BJ (cell line): ENCODE measurements around the gene OBSL1. TPM values are rescaled to one million over a fixed set of nuclear protein-coding genes. Genes with fewer than 3 reads are reported as not detected.

Source experiments
- CTCF ChIA-PET: fragments of 350-600 bp; formaldehyde crosslinking; extraction: SDS; loops from one replicate; lab custom pipeline; 2021; ENCODE audit warnings: antibody characterized with exemption, inconsistent platforms; lab: Yijun Ruan, JAX
- POLR2A ChIA-PET: fragments of 300-600 bp; sonication (Branson Sonifier 250); formaldehyde crosslinking; extraction: SDS; loops from one replicate; lab custom pipeline; 2021; ENCODE audit warnings: antibody characterized with exemption; lab: Charles Lee
- DNase-seq: peaks from one replicate; pipeline ENCODE4 v3.0.0-alpha.2; 2011; ENCODE audit warnings: low read depth
- H3K27me3 ChIP-seq: 2 replicates; pipeline ENCODE4 v1.6.0; 2011; ENCODE audit warnings: low read length; ENCODE audit not compliant: control insufficient read depth, insufficient read depth
- H3K36me3 ChIP-seq: 2 replicates; pipeline ENCODE4 v1.5.1; 2011; ENCODE audit warnings: low read length; ENCODE audit not compliant: control insufficient read depth, insufficient read depth
- H3K4me3 ChIP-seq: 2 replicates; pipeline ENCODE4 v1.5.1; 2011; ENCODE audit warnings: low read depth, mild to moderate bottlenecking, control low read depth, low read length
- CTCF ChIP-seq: IDR thresholded peaks from 2 replicates; pipeline ENCODE4 v1.5.1; 2011; ENCODE audit warnings: low read depth, mild to moderate bottlenecking, control low read depth, inconsistent platforms, low read length, moderate library complexity; ENCODE audit not compliant: insufficient read depth
- polyA plus RNA-seq: library from polyadenylated mRNA; depleted of rRNA; stranded (reverse); fragments of >200 nt; gene quantifications from 2 replicates; pipeline ENCODE4 v1.2.3, GENCODE V29; 2011

OBSL1 gene
- polyA plus RNA-seq, 1 experiment, result 75.9 TPM

GRCh38 chr2:219576505-219577388 is 5.4 kb upstream of the OBSL1 start:
- ChIA-PET CTCF (interaction anchor here (0.8 to 4.9 kb wide), 4 partner anchors 9 to 66 kb away, joined by 3 to 24 read pairs (median 4); no protein-coding TSS in a partner anchor), POLR2A (no interaction called here)
- no peak for TF ChIP-seq CTCF
- Histone ChIP-seq H3K36me3 (no peaks in the 10 kb centered on the region), H3K4me3 (no peak overlapping the region), H3K27me3 (peaks cover 10% of the 10 kb centered on the region)
- no peak for DNase-seq

- Histone ChIP-seq H3K27me3 (peaks cover 10% of the 10 kb centered on the region), H3K4me3 (no peak overlapping the region), H3K36me3 (no peaks in the 10 kb centered on the region)
- ChIA-PET CTCF (interaction anchor here (1.4 to 4.9 kb wide), 2 partner anchors 10 to 15 kb away, joined by 3 to 24 read pairs; no protein-coding TSS in a partner anchor), POLR2A (no interaction called here)
- DNase-seq, result no peak
- no peak for TF ChIP-seq CTCF
Measured at GRCh38 chr2:219575566-219576504, 4.5 kb upstream of the OBSL1 start.

GRCh38 chr2:219574484-219575311 is 3.4 kb upstream of the OBSL1 start:
- H3K36me3 ChIP-seq, result peaks cover 2% of the 10 kb centered on the region
- DNase-seq, result no peak
- TF ChIP-seq CTCF, result no peak
- ChIA-PET POLR2A (no interaction called here), CTCF (interaction anchor here (1.3 to 4.9 kb wide), 2 partner anchors 14 to 23 kb away, joined by 4 to 24 read pairs; partner anchors contain the start of gene STK11IP)
- peaks cover 10% of the 10 kb centered on the region for H3K27me3 ChIP-seq
- no peak overlapping the region for H3K4me3 ChIP-seq

- DNase-seq, result no peak
- CTCF ChIA-PET, result interaction anchor here (4.9 kb wide), 1 partner anchor 13 kb away, joined by 24 read pairs; no protein-coding TSS in a partner anchor
- no peak for TF ChIP-seq CTCF
- H3K36me3 ChIP-seq, result peaks cover 3% of the 10 kb centered on the region
- peaks cover 9% of the 10 kb centered on the region for H3K27me3 ChIP-seq
- H3K4me3 ChIP-seq, result no peak overlapping the region
- POLR2A ChIA-PET, result no interaction called here
Measured at GRCh38 chr2:219573166-219573565, 1.8 kb upstream of the OBSL1 start.
